Activated CD8-positive, alpha-beta T cell treated with anti-CD3 and anti-CD28 coated beads, Interleukin-2, amount 10 ng/mL, durations not matched to agents 7 days and 5 days (primary cell): ENCODE results near the gene ZNF77. TPM values are rescaled to one million over a fixed set of nuclear protein-coding genes. Genes with fewer than 3 reads are reported as not detected.
"Not testable (repeated sequence)": the region's sequence is repeated elsewhere in the genome, so short reads cannot be mapped to it uniquely, and the experiment has no call there.

ENCODE experiments used
- ATAC-seq: fragments of 150-1000 bp; cut with Tn5 transposase; one replicate; pipeline ENCODE4 v1.10.0; 2021; ENCODE audit warnings: moderate library complexity
- CTCF ChIA-PET: fragments of 350-600 bp; sonication (Branson Sonifier 250); formaldehyde crosslinking; loops from one replicate; lab custom pipeline; 2021; ENCODE audit warnings: antibody characterized with exemption; lab: Charles Lee
- POLR2A ChIA-PET: fragments of 350-600 bp; sonication (Branson Sonifier 250); formaldehyde crosslinking; loops from one replicate; lab custom pipeline; 2021; ENCODE audit warnings: antibody characterized with exemption; lab: Charles Lee
- DNase-seq: peaks from one replicate; pipeline ENCODE4 v3.0.0-alpha.2; 2020
- H3K27ac Mint-ChIP-seq: one replicate; pipeline ENCODE4 v1.8.0; 2021; ENCODE audit warnings: mild to moderate bottlenecking, mixed read lengths
- H3K27me3 Mint-ChIP-seq: one replicate; pipeline ENCODE4 v1.8.0; 2021; ENCODE audit warnings: low read depth, mixed read lengths
- H3K36me3 Mint-ChIP-seq: one replicate; pipeline ENCODE4 v1.8.0; 2021; ENCODE audit warnings: low read depth, mixed read lengths
- H3K4me1 Mint-ChIP-seq: one replicate; pipeline ENCODE4 v1.8.0; 2021; ENCODE audit warnings: low read depth, mixed read lengths
- H3K4me3 Mint-ChIP-seq: one replicate; pipeline ENCODE4 v1.8.0; 2021; ENCODE audit warnings: mild to moderate bottlenecking, mixed read lengths
- H3K9me3 Mint-ChIP-seq: one replicate; pipeline ENCODE4 v1.8.0; 2022; ENCODE audit warnings: mixed read lengths; ENCODE audit not compliant: insufficient read depth
- total RNA-seq, 2 experiments: library from RNA; stranded (reverse); gene quantifications; one replicate each; pipeline ENCODE4 v1.2.3, GENCODE V29; 2021

ZNF77 gene
- total RNA-seq, 2 experiments from 2014 or later = 3.7 to 4.3 TPM

GRCh38 chr19:2945575-2946184 lies 909 bp upstream of the ZNF77 start:
- CTCF ChIA-PET = interaction anchor here (1.1 kb wide), 1 partner anchor 9 kb away, joined by 3 read pairs; no protein-coding TSS in a partner anchor

GRCh38 chr19:2944403-2944774 lies 382 bp downstream of the ZNF77 start:
- ATAC-seq (no peak), DNase-seq (no peak)
- peak overlapping the region; percentile 99 for H3K27ac Mint-ChIP-seq
- H3K4me1 Mint-ChIP-seq = peaks cover 34% of the 10 kb centered on the region
- H3K9me3 Mint-ChIP-seq = no peaks in the 10 kb centered on the region
- no peaks in the 10 kb centered on the region for H3K27me3 Mint-ChIP-seq
- peak overlapping the region; percentile 94 for H3K4me3 Mint-ChIP-seq
- peaks cover 11% of the 10 kb centered on the region for H3K36me3 Mint-ChIP-seq
- ChIA-PET POLR2A (interaction anchor here (0.6 kb wide), 1 partner anchor 32 kb away, joined by 3 read pairs; no protein-coding TSS in a partner anchor), CTCF (interaction anchor here (1.1 kb wide), 1 partner anchor 57 kb away, joined by 3 read pairs; no protein-coding TSS in a partner anchor)

More at GRCh38 chr19:2945575-2946184, 909 bp upstream of the ZNF77 start:
- no peak for DNase-seq
- Mint-ChIP-seq H3K27me3 (no peaks in the 10 kb centered on the region), H3K36me3 (peaks cover 13% of the 10 kb centered on the region), H3K4me3 (peak overlapping the region; percentile 94), H3K4me1 (peaks cover 44% of the 10 kb centered on the region), H3K9me3 (no peaks in the 10 kb centered on the region), H3K27ac (peak overlapping the region; percentile 99)
- POLR2A ChIA-PET = no interaction called here
- ATAC-seq = no peak

GRCh38 chr19:2942928-2943640 lies 1.7 kb downstream of the ZNF77 start:
- Mint-ChIP-seq H3K27me3 (no peaks in the 10 kb centered on the region), H3K9me3 (no peaks in the 10 kb centered on the region), H3K4me3 (peak overlapping the region; percentile 54), H3K4me1 (peaks cover 27% of the 10 kb centered on the region), H3K36me3 (peaks cover 18% of the 10 kb centered on the region), H3K27ac (no peak overlapping the region)
- ChIA-PET CTCF (no interaction called here), POLR2A (interaction anchor here (0.7 kb wide), 1 partner anchor 33 kb away, joined by 3 read pairs; no protein-coding TSS in a partner anchor)
- DNase-seq (no peak), ATAC-seq (no peak)

GRCh38 chr19:2935863-2936262 lies 8.9 kb downstream of the ZNF77 start:
- POLR2A ChIA-PET, H3K27me3 Mint-ChIP-seq, ATAC-seq, H3K4me3 Mint-ChIP-seq, H3K4me1 Mint-ChIP-seq, CTCF ChIA-PET, H3K27ac Mint-ChIP-seq, DNase-seq: not testable (repeated sequence)
- Mint-ChIP-seq H3K36me3 (peaks cover 62% of the 10 kb centered on the region), H3K9me3 (peaks cover 28% of the 10 kb centered on the region)

GRCh38 chr19:2933490-2933910 lies 11.3 kb downstream of the ZNF77 start:
- peaks cover 64% of the 10 kb centered on the region for H3K36me3 Mint-ChIP-seq
- H3K4me3 Mint-ChIP-seq = no peak overlapping the region
- H3K4me1 Mint-ChIP-seq = no peaks in the 10 kb centered on the region
- ATAC-seq (no peak), DNase-seq (no peak)
- peaks cover 32% of the 10 kb centered on the region for H3K9me3 Mint-ChIP-seq
- POLR2A ChIA-PET = no interaction called here
- H3K27me3 Mint-ChIP-seq = no peaks in the 10 kb centered on the region
- CTCF ChIA-PET = interaction anchor here (0.8 to 1.2 kb wide), 2 partner anchors 10 to 170 kb away, joined by 3 read pairs; no protein-coding TSS in a partner anchor
- H3K27ac Mint-ChIP-seq = no peak overlapping the region

GRCh38 chr19:2927032-2927430 lies 17.7 kb downstream of the ZNF77 start:
- Mint-ChIP-seq H3K4me3 (no peak overlapping the region), H3K27ac (no peak overlapping the region), H3K36me3 (peaks cover 18% of the 10 kb centered on the region), H3K27me3 (no peaks in the 10 kb centered on the region), H3K4me1 (no peaks in the 10 kb centered on the region), H3K9me3 (peaks cover 10% of the 10 kb centered on the region)
- DNase-seq (no peak), ATAC-seq (no peak)
- POLR2A ChIA-PET = no interaction called here
- CTCF ChIA-PET = no interaction called here

- Mint-ChIP-seq H3K27me3 (no peaks in the 10 kb centered on the region), H3K27ac (no peak overlapping the region), H3K9me3 (peaks cover 8% of the 10 kb centered on the region), H3K4me1 (no peaks in the 10 kb centered on the region), H3K36me3 (peaks cover 16% of the 10 kb centered on the region), H3K4me3 (no peak overlapping the region)
- no peak for ATAC-seq
- DNase-seq = no peak
- POLR2A ChIA-PET = no interaction called here
- CTCF ChIA-PET = no interaction called here
These were observed 18.3 kb downstream of the ZNF77 start for GRCh38 chr19:2926341-2927031.

- ChIA-PET POLR2A (interaction anchor here (0.9 kb wide), 1 partner anchor 27 kb away, joined by 3 read pairs; no protein-coding TSS in a partner anchor), CTCF (interaction anchor here (0.6 to 2.7 kb wide), 4 partner anchors 10 to 710 kb away, joined by 3 to 10 read pairs (median 4); no protein-coding TSS in a partner anchor)
- H3K4me3 Mint-ChIP-seq = no peak overlapping the region
- H3K27me3 Mint-ChIP-seq = no peaks in the 10 kb centered on the region
- peaks cover 22% of the 10 kb centered on the region for H3K36me3 Mint-ChIP-seq
- H3K9me3 Mint-ChIP-seq = peaks cover 6% of the 10 kb centered on the region
- H3K27ac Mint-ChIP-seq = no peak overlapping the region
- no peaks in the 10 kb centered on the region for H3K4me1 Mint-ChIP-seq
- ATAC-seq = no peak
- no peak for DNase-seq
These were observed 21.3 kb downstream of the ZNF77 start for GRCh38 chr19:2923510-2923909.

GRCh38 chr19:2922987-2923386 lies 21.8 kb downstream of the ZNF77 start:
- H3K36me3 Mint-ChIP-seq = peaks cover 26% of the 10 kb centered on the region
- ATAC-seq = no peak
- H3K9me3 Mint-ChIP-seq = peaks cover 10% of the 10 kb centered on the region
- H3K27ac Mint-ChIP-seq = no peak overlapping the region
- ChIA-PET POLR2A (no interaction called here), CTCF (interaction anchor here (0.7 to 2.7 kb wide), 3 partner anchors 11 to 38 kb away, joined by 3 to 10 read pairs (median 3); no protein-coding TSS in a partner anchor)
- DNase-seq = no peak
- no peak overlapping the region for H3K4me3 Mint-ChIP-seq
- no peaks in the 10 kb centered on the region for H3K27me3 Mint-ChIP-seq
- no peaks in the 10 kb centered on the region for H3K4me1 Mint-ChIP-seq

- Mint-ChIP-seq H3K27ac (no peak overlapping the region), H3K9me3 (peaks cover 30% of the 10 kb centered on the region), H3K27me3 (no peaks in the 10 kb centered on the region), H3K36me3 (peaks cover 65% of the 10 kb centered on the region), H3K4me1 (no peaks in the 10 kb centered on the region), H3K4me3 (no peak overlapping the region)
- no peak for ATAC-seq
- ChIA-PET CTCF (interaction anchor here (0.7 kb wide), 1 partner anchor 494 kb away, joined by 3 read pairs; no protein-coding TSS in a partner anchor), POLR2A (interaction anchor here (0.7 kb wide), 1 partner anchor 13 kb away, joined by 4 read pairs; no protein-coding TSS in a partner anchor)
- DNase-seq = no peak
These were observed 27.2 kb downstream of the ZNF77 start for GRCh38 chr19:2917275-2918184.
